NCI-H1694 (cell line): ENCODE results near the gene MIAT.
A peak's percentile ranks its signal among the peaks of the same experiment; 100 is the strongest.

ENCODE experiments used
- DNase-seq: peaks from one replicate; lab custom pipeline; 2025; lab: John Stamatoyannopoulos, UW

The MIAT gene

GRCh38 chr22:26632422-26633155 is 24.8 kb upstream of the MIAT start:
- DNase-seq: no peak

- no peak for DNase-seq
Observed at GRCh38 chr22:26634189-26634588, 23.2 kb upstream of the MIAT start.

GRCh38 chr22:26635117-26635516 is 22.3 kb upstream of the MIAT start:
- DNase-seq: no peak

- no peak for DNase-seq
Observed at GRCh38 chr22:26636296-26636695, 21.1 kb upstream of the MIAT start.

GRCh38 chr22:26642465-26643417 is 14.6 kb upstream of the MIAT start:
- DNase-seq: no peak

- DNase-seq: no peak
Observed at GRCh38 chr22:26643418-26644100, 13.8 kb upstream of the MIAT start.

- no peak for DNase-seq
Observed at GRCh38 chr22:26646158-26646557, 11.2 kb upstream of the MIAT start.

GRCh38 chr22:26648011-26648497 is 9.3 kb upstream of the MIAT start:
- no peak for DNase-seq

- DNase-seq: no peak
Observed at GRCh38 chr22:26648528-26649388, 8.6 kb upstream of the MIAT start.

- no peak for DNase-seq
Observed at GRCh38 chr22:26650722-26651421, 6.5 kb upstream of the MIAT start.

GRCh38 chr22:26651815-26652214 is 5.6 kb upstream of the MIAT start:
- no peak for DNase-seq

- no peak for DNase-seq
Observed at GRCh38 chr22:26658161-26658560, 773 bp downstream of the MIAT start.

- DNase-seq: peak; percentile 81
Observed at GRCh38 chr22:26658671-26659478, 1.5 kb downstream of the MIAT start.

GRCh38 chr22:26660356-26660755 is 3.0 kb downstream of the MIAT start:
- no peak for DNase-seq

- DNase-seq: no peak
Observed at GRCh38 chr22:26660961-26661578, 3.7 kb downstream of the MIAT start.

- DNase-seq: no peak
Observed at GRCh38 chr22:26662160-26662559, 4.8 kb downstream of the MIAT start.

- no peak for DNase-seq
Observed at GRCh38 chr22:26663374-26663923, 6.1 kb downstream of the MIAT start.

GRCh38 chr22:26665813-26666231 is 8.4 kb downstream of the MIAT start:
- DNase-seq: no peak

- DNase-seq: peak; percentile 12
Observed at GRCh38 chr22:26667140-26667539, 9.8 kb downstream of the MIAT start.
